ENCODE measurements around the gene B3GNT8. TPM values are rescaled to one million over a fixed set of nuclear protein-coding genes. Genes with fewer than 3 reads are reported as not detected.
"Not testable (repeated sequence)": the region's sequence is repeated elsewhere in the genome, so short reads cannot be mapped to it uniquely, and the experiment has no call there.

Gene B3GNT8
- total RNA-seq, 1 donor from 2014 or later = 3.0 TPM

DNA sequence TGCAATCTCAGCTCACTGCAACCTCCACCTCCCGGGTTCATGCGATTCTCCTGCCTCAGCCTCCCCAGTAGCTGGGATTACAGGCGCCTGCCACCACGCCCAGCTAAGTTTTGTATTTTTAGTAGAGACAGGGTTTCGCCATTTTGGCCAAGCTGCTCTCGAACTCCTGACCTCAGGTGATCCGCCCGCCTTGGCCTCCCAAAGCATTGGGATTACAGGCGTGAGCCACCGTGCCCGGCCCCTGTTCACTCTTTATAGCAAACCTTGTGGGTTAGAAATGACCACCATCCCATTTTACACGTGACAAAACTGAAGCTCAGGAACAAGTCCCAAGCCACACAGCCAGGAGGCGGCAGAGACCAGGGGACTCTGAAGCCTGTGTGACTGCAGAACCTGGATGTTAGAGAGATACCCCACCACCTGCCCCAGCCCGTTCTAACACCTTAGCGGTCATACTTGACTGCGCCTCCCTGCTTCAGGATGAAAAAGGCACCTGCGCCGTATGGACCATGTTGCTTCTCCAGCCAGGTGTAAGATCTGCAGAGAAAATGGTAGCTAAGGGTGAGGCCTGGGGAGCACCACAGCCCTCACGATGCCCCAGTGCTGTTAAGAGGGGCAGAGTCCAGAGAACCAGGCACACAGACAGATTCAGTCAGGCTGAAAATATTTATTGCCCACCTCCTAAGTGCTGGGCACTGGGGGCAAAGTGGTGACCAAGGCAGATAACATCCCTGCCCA lies 8.9 kb upstream of the B3GNT8 start:
- FAIRE-seq (no peak), DNase-seq (ENCODE audit: low read depth) (no peak)
- TF ChIP-seq CTCF (IDR thresholded peaks at IDR 0.05; ENCODE audit: insufficient read depth, low read depth, low read length) (no peak), EZH2 (IDR thresholded peaks at IDR 0.05; ENCODE audit: insufficient read depth, low read length) (no peak)
- peaks cover 5% of the 10 kb centered on the region for H3K4me1 ChIP-seq (ENCODE audit: insufficient read depth, low read length)
- H2AFZ ChIP-seq (ENCODE audit: low read depth, low read length) = no peak overlapping the region
- peaks cover 15% of the 10 kb centered on the region for H3K79me2 ChIP-seq (ENCODE audit: insufficient read depth, low read length)
- Mint-ChIP-seq H3K27me3 (ENCODE audit: low read depth, unreplicated experiment) (no peaks in the 10 kb centered on the region), H3K4me1 (ENCODE audit: low read depth, unreplicated experiment) (peaks cover 3% of the 10 kb centered on the region), H3K36me3 (ENCODE audit: low read depth, unreplicated experiment) (peaks cover 7% of the 10 kb centered on the region), H3K4me3 (ENCODE audit: unreplicated experiment) (no peak overlapping the region), H3K9me3 (ENCODE audit: unreplicated experiment) (no peaks in the 10 kb centered on the region), H3K27ac (ENCODE audit: unreplicated experiment) (no peak overlapping the region)
- H3K9ac ChIP-seq (ENCODE audit: low read length) = no peak overlapping the region
- no peaks in the 10 kb centered on the region for H3K9me3 ChIP-seq (ENCODE audit: insufficient read depth, low read depth, low read length)
- H3K27ac ChIP-seq (ENCODE audit: low read depth, low read length) = no peak overlapping the region
- H4K20me1 ChIP-seq (ENCODE audit: insufficient read depth, low read length) = peaks cover 3% of the 10 kb centered on the region
- H3K4me2 ChIP-seq (ENCODE audit: low read length) = no peak overlapping the region
- no peaks in the 10 kb centered on the region for H3K27me3 ChIP-seq (ENCODE audit: insufficient read depth, low read length)
- no peak overlapping the region for H3K4me3 ChIP-seq (ENCODE audit: insufficient read depth, low read depth, low read length)
- H3K36me3 ChIP-seq (ENCODE audit: insufficient read depth, low read length) = peaks cover 7% of the 10 kb centered on the region

GRCh38 chr19:41435376-41435775 lies 8.2 kb upstream of the B3GNT8 start:
- H3K79me2 ChIP-seq (ENCODE audit: insufficient read depth, low read length) = peaks cover 15% of the 10 kb centered on the region
- not testable (repeated sequence) for H3K27me3 ChIP-seq (ENCODE audit: insufficient read depth, low read length); H3K9ac ChIP-seq (ENCODE audit: low read length); H3K4me1 ChIP-seq (ENCODE audit: insufficient read depth, low read length); DNase-seq (ENCODE audit: low read depth); H3K4me3 ChIP-seq (ENCODE audit: insufficient read depth, low read depth, low read length); H3K4me2 ChIP-seq (ENCODE audit: low read length); H3K9me3 ChIP-seq (ENCODE audit: insufficient read depth, low read depth, low read length); H3K4me1 Mint-ChIP-seq (ENCODE audit: low read depth, unreplicated experiment); H3K27me3 Mint-ChIP-seq (ENCODE audit: low read depth, unreplicated experiment); H3K27ac Mint-ChIP-seq (ENCODE audit: unreplicated experiment); H2AFZ ChIP-seq (ENCODE audit: low read depth, low read length); H3K4me3 Mint-ChIP-seq (ENCODE audit: unreplicated experiment); H3K36me3 ChIP-seq (ENCODE audit: insufficient read depth, low read length); H3K9me3 Mint-ChIP-seq (ENCODE audit: unreplicated experiment); FAIRE-seq; H3K36me3 Mint-ChIP-seq (ENCODE audit: low read depth, unreplicated experiment); H3K27ac ChIP-seq (ENCODE audit: low read depth, low read length); H4K20me1 ChIP-seq (ENCODE audit: insufficient read depth, low read length)

GRCh38 chr19:41434450-41434849 lies 7.3 kb upstream of the B3GNT8 start:
- Histone ChIP-seq H3K79me2 (ENCODE audit: insufficient read depth, low read length) (peaks cover 15% of the 10 kb centered on the region), H2AFZ (ENCODE audit: low read depth, low read length) (no peak overlapping the region), H4K20me1 (ENCODE audit: insufficient read depth, low read length) (peaks cover 3% of the 10 kb centered on the region), H3K27me3 (ENCODE audit: insufficient read depth, low read length) (no peaks in the 10 kb centered on the region), H3K4me1 (ENCODE audit: insufficient read depth, low read length) (peaks cover 5% of the 10 kb centered on the region), H3K4me2 (ENCODE audit: low read length) (no peak overlapping the region), H3K9me3 (ENCODE audit: insufficient read depth, low read depth, low read length) (no peaks in the 10 kb centered on the region), H3K9ac (ENCODE audit: low read length) (no peak overlapping the region), H3K27ac (ENCODE audit: low read depth, low read length) (no peak overlapping the region), H3K36me3 (ENCODE audit: insufficient read depth, low read length) (peaks cover 7% of the 10 kb centered on the region), H3K4me3 (ENCODE audit: insufficient read depth, low read depth, low read length) (no peak overlapping the region)
- no peak for FAIRE-seq
- no peak for DNase-seq (ENCODE audit: low read depth)
- no peak overlapping the region for H3K27ac Mint-ChIP-seq (ENCODE audit: unreplicated experiment)
- no peaks in the 10 kb centered on the region for H3K27me3 Mint-ChIP-seq (ENCODE audit: low read depth, unreplicated experiment)
- H3K4me1 Mint-ChIP-seq (ENCODE audit: low read depth, unreplicated experiment) = peaks cover 5% of the 10 kb centered on the region
- no peaks in the 10 kb centered on the region for H3K9me3 Mint-ChIP-seq (ENCODE audit: unreplicated experiment)
- TF ChIP-seq CTCF (IDR thresholded peaks at IDR 0.05; ENCODE audit: insufficient read depth, low read depth, low read length) = no peak
- no peak for TF ChIP-seq EZH2 (IDR thresholded peaks at IDR 0.05; ENCODE audit: insufficient read depth, low read length)
- H3K36me3 Mint-ChIP-seq (ENCODE audit: low read depth, unreplicated experiment) = peaks cover 7% of the 10 kb centered on the region
- H3K4me3 Mint-ChIP-seq (ENCODE audit: unreplicated experiment) = no peak overlapping the region

Measured in astrocyte (in vitro differentiated cells and primary cell).